HepG2 (cell line): ENCODE measurements around the gene IL16. TPM values are rescaled to one million over a fixed set of nuclear protein-coding genes. Genes with fewer than 3 reads are reported as not detected.
A peak's percentile ranks its signal among the peaks of the same experiment; 100 is the strongest.

Experiments used
- ARHGAP35 ChIP-seq: sonication (generic); formaldehyde crosslinking; IDR thresholded peaks from 2 replicates; pipeline ENCODE4 v1.9.0; 2022; ENCODE audit warnings: mild to moderate bottlenecking, inconsistent platforms, moderate library complexity, missing genetic modification reagents, borderline replicate concordance
- ARID2 ChIP-seq: sonication (generic); formaldehyde crosslinking; IDR thresholded peaks from 2 replicates; pipeline ENCODE4 v1.8.1; 2022; ENCODE audit warnings: mild to moderate bottlenecking, missing genetic modification reagents, borderline replicate concordance
- CBX1 ChIP-seq: IDR thresholded peaks from one replicate; pipeline ENCODE4 v1.6.1; 2016; ENCODE audit warnings: antibody characterized with exemption, low read depth
- CREB1 ChIP-seq, 2 experiments: fragments of 450-650 bp in 1 of 2; IDR thresholded peaks; 2 replicates each; pipeline ENCODE4 v1.6.1; 2016 to 2017; ENCODE audit warnings: control low read depth in 1 of 2, mild to moderate bottlenecking in 1 of 2, missing compliant biosample characterization in 1 of 2, missing genetic modification characterization in 1 of 2
- GPBP1L1 ChIP-seq: sonication (generic); formaldehyde crosslinking; IDR thresholded peaks from 2 replicates; pipeline ENCODE4 v1.5.0; 2020; ENCODE audit warnings: mild to moderate bottlenecking, missing genetic modification reagents
- HNRNPH1 ChIP-seq: fragments of 200-400 bp; formaldehyde crosslinking; optimal IDR thresholded peaks from 2 replicates; pipeline ENCODE3; 2017; ENCODE audit warnings: mild to moderate bottlenecking, low read depth, low read length
- KLF15 ChIP-seq: sonication (generic); formaldehyde crosslinking; IDR thresholded peaks from 2 replicates; pipeline ENCODE4 v1.8.1; 2023; ENCODE audit warnings: borderline replicate concordance, mild to moderate bottlenecking, inconsistent platforms, missing genetic modification reagents, mixed read lengths
- MEIS2 ChIP-seq: sonication (generic); formaldehyde crosslinking; IDR thresholded peaks from 2 replicates; pipeline ENCODE4 v1.9.0; 2021; ENCODE audit warnings: mild to moderate bottlenecking, missing genetic modification reagents
- NFE2L2 ChIP-seq: fragments of 150-350 bp; IDR thresholded peaks from 2 replicates; pipeline ENCODE4 v1.6.1; 2014; ENCODE audit warnings: low read length
- NFYB ChIP-seq: sonication (generic); formaldehyde crosslinking; IDR thresholded peaks from 2 replicates; pipeline ENCODE4 v1.4.0; 2020; ENCODE audit warnings: missing genetic modification reagents
- NR2F6 ChIP-seq, 2 experiments: IDR thresholded peaks; 2 replicates each; pipeline ENCODE4 v1.6.1; 2016; ENCODE audit warnings: antibody characterized with exemption in 1 of 2, mild to moderate bottlenecking in 1 of 2
- PHF20 ChIP-seq: sonication (generic); formaldehyde crosslinking; IDR thresholded peaks from 2 replicates; pipeline ENCODE4 v1.5.0; 2020; ENCODE audit warnings: mild to moderate bottlenecking, missing genetic modification reagents
- SIX1 ChIP-seq: sonication (generic); formaldehyde crosslinking; IDR thresholded peaks from 2 replicates; pipeline ENCODE4 v1.4.0; 2020; ENCODE audit warnings: missing genetic modification reagents, borderline replicate concordance
- SMARCE1 ChIP-seq: fragments of 450-650 bp; IDR thresholded peaks from 2 replicates; pipeline ENCODE4 v1.6.1; 2017; ENCODE audit warnings: borderline replicate concordance
- STAT5B ChIP-seq: sonication (generic); formaldehyde crosslinking; IDR thresholded peaks from 2 replicates; pipeline ENCODE4 v1.4.0; 2020; ENCODE audit warnings: missing genetic modification reagents
- ZFP36L1 ChIP-seq: sonication (generic); formaldehyde crosslinking; IDR thresholded peaks from 2 replicates; pipeline ENCODE4 v1.8.0; 2022; ENCODE audit warnings: mild to moderate bottlenecking, missing genetic modification reagents, moderate library complexity
- ZNF124 ChIP-seq: sonication (generic); formaldehyde crosslinking; IDR thresholded peaks from 2 replicates; pipeline ENCODE4 v1.4.0; 2020; ENCODE audit warnings: missing genetic modification reagents
- ZNF225 ChIP-seq: sonication (generic); formaldehyde crosslinking; IDR thresholded peaks from 2 replicates; pipeline ENCODE4 v1.4.0; 2020; ENCODE audit warnings: mild to moderate bottlenecking, missing genetic modification reagents
- ZNF282 ChIP-seq: fragments of 450-650 bp; IDR thresholded peaks from 2 replicates; pipeline ENCODE4 v1.6.1; 2018; ENCODE audit not compliant: partially characterized antibody
- ZNF329 ChIP-seq: sonication (generic); formaldehyde crosslinking; IDR thresholded peaks from 2 replicates; pipeline ENCODE4 v1.9.0; 2021; ENCODE audit warnings: low read depth, mild to moderate bottlenecking, missing genetic modification reagents
- ZNF335 ChIP-seq: sonication (generic); formaldehyde crosslinking; IDR thresholded peaks from 2 replicates; pipeline ENCODE4 v1.4.0; 2020; ENCODE audit warnings: missing genetic modification reagents
- ZNF570 ChIP-seq: sonication (generic); formaldehyde crosslinking; IDR thresholded peaks from 2 replicates; pipeline ENCODE4 v1.4.0; 2020; ENCODE audit warnings: mild to moderate bottlenecking, missing genetic modification reagents, borderline replicate concordance
- ZNF616 ChIP-seq: sonication (generic); formaldehyde crosslinking; IDR thresholded peaks from 2 replicates; pipeline ENCODE4 v1.5.0; 2020; ENCODE audit warnings: low read depth, mild to moderate bottlenecking, missing genetic modification reagents
- ZNF839 ChIP-seq: sonication (generic); formaldehyde crosslinking; IDR thresholded peaks from 2 replicates; pipeline ENCODE4 v1.4.0; 2020; ENCODE audit warnings: missing genetic modification reagents, mild to moderate bottlenecking, borderline replicate concordance
- polyA plus RNA-seq, 8 experiments: library from polyadenylated mRNA; depleted of rRNA in 3 of 8; stranded (reverse) in 7 of 8; unstranded in 1 of 8; fragments of >200 nt; fragmentation: Illumina TruSeq in 4 of 8; extraction: Trizol in 4 of 8; gene quantifications; 2 replicates each; pipeline versions ENCODE4 v1.2.1 to v1.2.3, GENCODE V29; 2011 to 2016; ENCODE audit warnings: low read depth in 4 of 8, missing spikeins in 1 of 8, mixed read lengths in 1 of 8; ENCODE audit not compliant: insufficient read depth in 1 of 8
- total RNA-seq, 5 experiments: library from RNA; depleted of rRNA; stranded (reverse); fragments of >200 nt; fragmentation: Illumina TruSeq; extraction: Trizol; gene quantifications; 2 replicates each; pipeline ENCODE4 v1.2.3, GENCODE V29; 2016; ENCODE audit warnings: low read depth in 1 of 5
- TF ChIP-seq, protein P1 (sequence below): IDR thresholded peaks from 2 replicates; pipeline ENCODE4 v1.6.1; 2016
- TF ChIP-seq, protein P2 (sequence below): conservative IDR thresholded peaks from 2 replicates; pipeline ENCODE4 v1.6.1; 2018; ENCODE audit warnings: missing genetic modification reagents
- TF ChIP-seq, protein P3 (sequence below): sonication (generic); formaldehyde crosslinking; IDR thresholded peaks from 2 replicates; pipeline ENCODE4 v1.5.0; 2020; ENCODE audit warnings: missing genetic modification reagents

The IL16 gene
- total and polyA plus RNA-seq, 2 of the 13 experiments (the other 11 are each of a cell fraction or from before 2014, with no cell fraction given), result 0.03 TPM; not detected in 1

- TF ChIP-seq ARHGAP35 (CRISPR knock-in tag) (no peak), HNRNPH1 (no peak), GPBP1L1 (no peak), ZNF282 (no peak), ARID2 (CRISPR knock-in tag) (peak; percentile 36; the same call in 1 of the 2 replicates), NR2F6 (IDR thresholded peaks at IDR 0.05) (no peak), NR2F6 (CRISPR knock-in tag; IDR thresholded peaks at IDR 0.05) (no peak), KLF15 (CRISPR knock-in tag) (no peak), SMARCE1 (no peak), ZNF329 (CRISPR knock-in tag) (no peak), PHF20 (CRISPR knock-in tag) (0 out of 2 replicates have a peak, but pooled peaks have one; percentile 46), ZNF124 (no peak), CREB1 (IDR thresholded peaks at IDR 0.05) (peak; percentile 71), CREB1 (CRISPR knock-in tag; IDR thresholded peaks at IDR 0.05) (peak; percentile 76), ZNF839 (CRISPR knock-in tag) (no peak), MEIS2 (CRISPR knock-in tag) (peak; percentile 44; the same call in 1 of the 2 replicates), ZNF335 (CRISPR knock-in tag) (no peak), ZNF616 (CRISPR knock-in tag) (0 out of 2 replicates have a peak, but pooled peaks have one; percentile 33), CBX1 (peak; percentile 57), ZFP36L1 (CRISPR knock-in tag) (peak; percentile 81), NFE2L2 (peak; percentile 6; the same call in 1 of the 2 replicates), STAT5B (CRISPR knock-in tag) (no peak), ZNF225 (CRISPR knock-in tag) (peak; percentile 14; the same call in 1 of the 2 replicates), NFYB (CRISPR knock-in tag) (peak; percentile 93), SIX1 (CRISPR knock-in tag) (no peak), ZNF570 (CRISPR knock-in tag) (no peak)
- TF ChIP-seq, protein P1, sequence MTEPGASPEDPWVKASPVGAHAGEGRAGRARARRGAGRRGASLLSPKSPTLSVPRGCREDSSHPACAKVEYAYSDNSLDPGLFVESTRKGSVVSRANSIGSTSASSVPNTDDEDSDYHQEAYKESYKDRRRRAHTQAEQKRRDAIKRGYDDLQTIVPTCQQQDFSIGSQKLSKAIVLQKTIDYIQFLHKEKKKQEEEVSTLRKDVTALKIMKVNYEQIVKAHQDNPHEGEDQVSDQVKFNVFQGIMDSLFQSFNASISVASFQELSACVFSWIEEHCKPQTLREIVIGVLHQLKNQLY (CRISPR knock-in tag), result no peak
- TF ChIP-seq, protein P2, sequence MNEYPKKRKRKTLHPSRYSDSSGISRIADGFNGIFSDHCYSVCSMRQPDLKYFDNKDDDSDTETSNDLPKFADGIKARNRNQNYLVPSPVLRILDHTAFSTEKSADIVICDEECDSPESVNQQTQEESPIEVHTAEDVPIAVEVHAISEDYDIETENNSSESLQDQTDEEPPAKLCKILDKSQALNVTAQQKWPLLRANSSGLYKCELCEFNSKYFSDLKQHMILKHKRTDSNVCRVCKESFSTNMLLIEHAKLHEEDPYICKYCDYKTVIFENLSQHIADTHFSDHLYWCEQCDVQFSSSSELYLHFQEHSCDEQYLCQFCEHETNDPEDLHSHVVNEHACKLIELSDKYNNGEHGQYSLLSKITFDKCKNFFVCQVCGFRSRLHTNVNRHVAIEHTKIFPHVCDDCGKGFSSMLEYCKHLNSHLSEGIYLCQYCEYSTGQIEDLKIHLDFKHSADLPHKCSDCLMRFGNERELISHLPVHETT (CRISPR knock-in tag), result no peak
- TF ChIP-seq, protein P3, sequence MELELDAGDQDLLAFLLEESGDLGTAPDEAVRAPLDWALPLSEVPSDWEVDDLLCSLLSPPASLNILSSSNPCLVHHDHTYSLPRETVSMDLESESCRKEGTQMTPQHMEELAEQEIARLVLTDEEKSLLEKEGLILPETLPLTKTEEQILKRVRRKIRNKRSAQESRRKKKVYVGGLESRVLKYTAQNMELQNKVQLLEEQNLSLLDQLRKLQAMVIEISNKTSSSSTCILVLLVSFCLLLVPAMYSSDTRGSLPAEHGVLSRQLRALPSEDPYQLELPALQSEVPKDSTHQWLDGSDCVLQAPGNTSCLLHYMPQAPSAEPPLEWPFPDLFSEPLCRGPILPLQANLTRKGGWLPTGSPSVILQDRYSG, result no peak
Measured at GRCh38 chr15:81323944-81324881, 127.5 kb downstream of the IL16 start, which contains the start of gene STARD5 (continued).
